Activated CD4-positive, CD25-positive, alpha-beta regulatory T cell (primary cell): Measurements from ENCODE around the gene AP3B1.

Experiments
- DNase-seq, 4 experiments: peaks; one replicate each; lab custom pipeline; 2025; lab: John Stamatoyannopoulos, UW

The AP3B1 gene

DNA sequence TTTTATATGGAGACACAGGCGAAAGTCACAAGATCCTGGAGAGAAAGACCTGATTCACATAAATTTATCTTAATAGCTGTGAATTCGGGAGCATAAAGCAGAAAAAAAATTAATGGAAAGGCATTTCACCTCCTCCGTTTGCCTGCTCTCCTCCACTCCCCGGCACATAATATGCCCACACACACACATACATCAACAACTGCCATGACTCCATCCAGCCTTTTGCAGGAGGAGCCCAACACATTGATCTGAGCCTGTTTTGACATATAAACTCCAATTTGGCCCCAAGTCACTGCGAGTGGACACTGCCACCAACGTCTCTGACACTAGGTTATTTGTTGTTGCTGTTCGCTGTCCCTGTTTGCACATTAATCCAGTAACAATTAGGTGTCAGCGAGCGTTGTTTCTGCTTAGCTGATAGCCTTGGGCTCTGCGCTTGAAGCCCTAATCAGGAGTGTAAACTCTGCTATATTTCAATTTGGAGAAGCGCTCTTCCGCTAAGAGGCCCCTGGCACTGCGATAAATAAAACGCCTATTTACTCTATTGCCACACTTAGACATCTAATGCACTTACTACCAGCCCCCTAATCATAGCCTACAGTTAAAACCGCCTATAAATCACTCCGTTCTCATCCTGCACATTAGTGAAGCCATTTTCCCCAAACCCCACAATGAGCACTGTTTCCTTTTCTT is 322.6 kb downstream of the AP3B1 start:
- DNase-seq = no peak

GRCh38 chr5:77970891-77971290 is 323.6 kb downstream of the AP3B1 start:
- DNase-seq = no peak

DNA sequence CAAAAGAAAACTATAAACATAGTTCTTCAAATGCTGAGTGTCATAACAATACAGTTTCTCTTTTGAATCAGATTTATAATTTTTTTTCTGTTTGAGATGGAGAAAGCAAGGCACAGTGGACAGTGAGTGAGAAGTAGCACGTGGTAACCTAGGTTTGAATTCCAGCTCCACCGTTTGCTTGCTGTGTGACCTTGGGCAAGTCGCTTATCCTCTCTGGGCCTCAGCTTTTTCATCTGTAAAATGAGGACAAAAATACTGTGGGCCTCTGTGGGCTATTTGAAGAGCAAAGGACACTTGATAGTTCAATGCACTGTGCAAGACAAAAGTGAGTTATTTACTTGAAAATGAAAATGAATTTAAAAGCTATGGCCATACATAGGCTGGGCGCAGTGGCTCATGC is 330.7 kb downstream of the AP3B1 start:
- DNase-seq = no peak

DNA sequence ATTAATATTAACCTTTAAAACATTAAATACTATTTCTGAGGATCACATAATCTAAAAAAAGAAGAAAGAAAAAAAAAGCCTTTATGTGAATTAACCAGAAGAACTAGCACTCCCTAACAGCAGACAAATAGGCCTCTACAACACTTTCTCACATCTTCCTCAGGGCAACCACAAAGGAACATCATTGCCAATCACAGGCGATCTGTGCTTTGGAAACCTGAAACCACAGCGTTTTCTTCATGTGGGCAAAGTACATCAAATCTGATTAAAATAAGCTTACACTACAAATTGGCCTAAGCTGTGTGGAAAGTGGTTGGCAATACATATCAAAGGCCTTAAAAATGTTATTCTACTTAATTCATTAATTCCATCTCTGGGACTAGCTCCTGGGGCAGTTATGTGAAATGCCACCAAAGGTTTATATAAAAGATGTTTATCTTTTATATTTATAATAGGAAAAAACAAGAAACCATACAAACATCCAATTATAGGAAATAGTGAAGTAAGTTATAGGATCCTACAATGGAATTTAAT is 333.6 kb downstream of the AP3B1 start:
- DNase-seq = no peak

DNA sequence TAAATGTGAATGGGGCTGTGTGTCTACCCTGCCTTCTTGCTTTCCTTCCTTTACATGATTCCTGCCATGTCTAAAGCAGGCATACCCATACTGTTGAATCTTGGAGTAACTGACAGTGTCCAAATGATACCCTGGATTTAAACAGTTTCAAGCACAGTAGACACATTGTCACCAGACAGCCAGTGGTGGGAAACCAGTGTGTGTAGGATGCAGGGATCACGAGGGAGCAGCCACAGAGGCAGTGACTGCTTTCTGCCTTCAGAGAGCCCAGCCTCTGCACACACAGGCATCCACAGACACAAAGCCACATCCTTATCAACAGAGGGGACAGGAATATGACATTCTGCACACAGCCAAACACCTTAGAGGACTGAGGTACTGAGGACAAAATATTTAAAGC is 334.2 kb downstream of the AP3B1 start:
- DNase-seq = no peak

GRCh38 chr5:77958642-77959330 is 335.7 kb downstream of the AP3B1 start:
- DNase-seq = no peak

GRCh38 chr5:77957931-77958521 is 336.5 kb downstream of the AP3B1 start:
- DNase-seq = no peak

DNA sequence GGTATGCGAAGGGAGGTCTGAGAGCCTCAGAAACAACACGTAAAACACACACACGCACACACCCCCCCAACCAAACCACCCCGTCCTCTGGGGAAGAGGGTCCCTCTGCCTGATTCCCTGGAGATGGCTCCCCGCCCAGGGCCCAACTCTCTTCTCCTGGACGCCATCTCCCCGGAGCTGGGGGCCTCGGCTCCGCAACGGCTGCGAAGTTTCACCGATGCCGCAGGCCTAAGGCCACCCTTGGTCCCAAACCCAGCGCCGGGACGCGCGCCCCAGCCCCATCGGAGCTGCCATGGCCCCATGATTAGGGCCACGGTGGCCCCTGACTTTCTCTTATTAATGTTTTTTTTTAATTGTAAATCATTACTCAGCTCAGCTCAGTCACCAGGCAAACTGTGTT is 337.0 kb downstream of the AP3B1 start:
- DNase-seq = no peak

DNA sequence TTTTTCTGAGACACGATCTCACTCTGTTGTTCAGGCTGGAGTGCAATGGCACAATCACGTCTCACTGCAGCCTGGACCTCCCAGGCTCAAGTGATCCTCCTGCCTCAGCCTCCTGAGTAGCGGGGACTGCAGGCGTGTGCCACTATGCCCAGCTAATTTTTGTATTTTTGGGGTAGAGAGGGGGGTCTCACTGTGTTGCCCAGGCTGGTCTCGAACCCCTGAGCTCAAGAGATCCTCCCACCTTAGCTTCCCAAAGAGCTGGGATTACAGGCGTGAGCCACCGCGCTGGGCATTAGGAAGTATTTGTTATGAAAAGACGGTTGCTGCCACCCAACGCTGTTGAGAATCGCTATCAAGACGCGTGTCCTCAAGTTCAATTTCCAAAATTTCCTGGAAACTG is 337.4 kb downstream of the AP3B1 start:
- DNase-seq = no peak

- no peak for DNase-seq
These were observed 338.9 kb downstream of the AP3B1 start for GRCh38 chr5:77955577-77955976.

- DNase-seq = no peak
These were observed 341.1 kb downstream of the AP3B1 start for GRCh38 chr5:77953374-77953773.

DNA sequence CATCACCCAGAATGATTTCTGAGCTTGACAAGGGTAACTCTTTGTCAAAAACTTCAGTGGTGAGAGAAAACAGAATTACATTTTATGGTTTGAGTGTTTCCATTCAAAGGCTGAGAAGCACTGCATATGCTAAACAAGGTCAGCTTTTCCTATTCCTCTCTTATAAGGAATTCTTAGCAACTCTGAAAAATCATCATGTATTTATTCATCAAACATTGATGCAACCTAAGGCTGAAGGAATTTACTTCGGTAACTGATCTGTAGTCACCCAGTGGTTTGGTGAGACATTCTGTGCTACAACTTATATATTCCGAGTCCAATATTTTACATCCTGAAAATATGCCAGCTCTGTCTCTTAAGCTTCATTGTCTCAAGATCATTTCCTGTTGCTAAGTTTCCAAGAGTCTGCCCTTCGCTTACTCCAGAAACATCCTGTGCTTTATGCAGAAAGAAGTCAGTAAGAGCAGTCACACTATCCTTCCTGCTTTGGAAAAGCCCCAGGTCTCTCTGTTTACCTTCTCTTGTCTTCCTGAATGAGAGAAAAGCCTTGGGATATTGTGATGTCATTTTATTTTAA is 341.8 kb downstream of the AP3B1 start:
- no peak for DNase-seq
